Esophagus squamous epithelium (tissue), 4 donors: ENCODE measurements around the gene COL6A3.

ENCODE experiments used
- POLR2A ChIP-seq, 4 donors: fragments of 450-650 bp; IDR thresholded peaks; one replicate each; pipeline ENCODE4 v1.6.1; 2017; ENCODE audit warnings: antibody characterized with exemption in 4 of 4, mild to moderate bottlenecking in 4 of 4, moderate library complexity in 3 of 4
- TF ChIP-seq, protein P1 (sequence below), 6 experiments: fragments of 450-650 bp in 4 of 6; fragments of 200-600 bp in 2 of 6; sonication (generic) in 2 of 6; IDR thresholded peaks; one replicate each; pipeline ENCODE4 v1.5.1; 2016 to 2019; ENCODE audit warnings: antibody characterized with exemption in 6 of 6, mild to moderate bottlenecking in 4 of 6, moderate library complexity in 4 of 6

DNA sequence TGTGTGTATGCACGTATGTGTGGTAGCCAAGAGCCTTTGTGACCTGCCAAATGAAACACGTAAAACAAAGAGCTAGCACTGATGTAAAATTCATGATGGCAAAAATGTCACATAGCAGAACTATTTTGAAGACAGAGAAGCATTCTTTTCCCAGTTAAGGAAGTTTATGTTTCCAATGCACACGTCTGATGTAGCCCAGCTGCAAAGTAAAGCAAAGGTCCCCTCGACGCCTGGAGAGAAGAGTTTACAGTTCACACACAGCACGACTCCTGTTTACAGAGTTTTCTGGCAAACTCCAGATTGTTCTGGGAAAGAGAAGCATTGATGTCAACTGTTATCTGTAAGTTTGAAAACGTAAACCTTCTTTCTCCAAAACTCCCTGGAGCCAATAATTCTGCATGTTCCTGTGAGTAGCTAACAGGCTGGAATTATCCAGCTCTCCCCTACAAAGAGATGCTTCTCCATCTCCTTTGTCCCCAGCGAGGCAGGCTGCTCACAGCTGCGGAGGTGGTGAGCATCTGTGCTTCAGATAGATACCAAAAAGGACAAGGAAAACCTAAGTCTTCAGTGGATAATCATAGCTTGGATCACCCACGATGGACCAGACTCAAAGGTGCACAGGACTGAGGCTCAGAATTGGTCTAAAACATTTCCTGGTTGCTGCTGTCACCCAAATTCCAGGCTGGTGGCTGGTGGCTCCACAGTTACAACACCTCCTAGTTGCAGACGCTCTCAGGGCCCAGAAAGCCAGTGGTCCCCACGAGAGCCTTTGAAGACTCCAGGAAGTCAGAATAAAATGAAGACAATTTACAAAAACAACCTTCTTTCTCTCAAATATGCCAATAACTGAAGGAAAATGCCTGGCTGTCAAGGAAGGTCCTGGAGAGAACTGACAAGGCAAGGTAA, 87.4 kb downstream of the COL6A3 start:
- TF ChIP-seq, protein P1, sequence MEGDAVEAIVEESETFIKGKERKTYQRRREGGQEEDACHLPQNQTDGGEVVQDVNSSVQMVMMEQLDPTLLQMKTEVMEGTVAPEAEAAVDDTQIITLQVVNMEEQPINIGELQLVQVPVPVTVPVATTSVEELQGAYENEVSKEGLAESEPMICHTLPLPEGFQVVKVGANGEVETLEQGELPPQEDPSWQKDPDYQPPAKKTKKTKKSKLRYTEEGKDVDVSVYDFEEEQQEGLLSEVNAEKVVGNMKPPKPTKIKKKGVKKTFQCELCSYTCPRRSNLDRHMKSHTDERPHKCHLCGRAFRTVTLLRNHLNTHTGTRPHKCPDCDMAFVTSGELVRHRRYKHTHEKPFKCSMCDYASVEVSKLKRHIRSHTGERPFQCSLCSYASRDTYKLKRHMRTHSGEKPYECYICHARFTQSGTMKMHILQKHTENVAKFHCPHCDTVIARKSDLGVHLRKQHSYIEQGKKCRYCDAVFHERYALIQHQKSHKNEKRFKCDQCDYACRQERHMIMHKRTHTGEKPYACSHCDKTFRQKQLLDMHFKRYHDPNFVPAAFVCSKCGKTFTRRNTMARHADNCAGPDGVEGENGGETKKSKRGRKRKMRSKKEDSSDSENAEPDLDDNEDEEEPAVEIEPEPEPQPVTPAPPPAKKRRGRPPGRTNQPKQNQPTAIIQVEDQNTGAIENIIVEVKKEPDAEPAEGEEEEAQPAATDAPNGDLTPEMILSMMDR (IDR thresholded peaks at IDR 0.05) = no peak
- no peak for TF ChIP-seq POLR2A (IDR thresholded peaks at IDR 0.05)
